ENCODE measurements around the gene DNASE1L1.

DNASE1L1 gene

DNA sequence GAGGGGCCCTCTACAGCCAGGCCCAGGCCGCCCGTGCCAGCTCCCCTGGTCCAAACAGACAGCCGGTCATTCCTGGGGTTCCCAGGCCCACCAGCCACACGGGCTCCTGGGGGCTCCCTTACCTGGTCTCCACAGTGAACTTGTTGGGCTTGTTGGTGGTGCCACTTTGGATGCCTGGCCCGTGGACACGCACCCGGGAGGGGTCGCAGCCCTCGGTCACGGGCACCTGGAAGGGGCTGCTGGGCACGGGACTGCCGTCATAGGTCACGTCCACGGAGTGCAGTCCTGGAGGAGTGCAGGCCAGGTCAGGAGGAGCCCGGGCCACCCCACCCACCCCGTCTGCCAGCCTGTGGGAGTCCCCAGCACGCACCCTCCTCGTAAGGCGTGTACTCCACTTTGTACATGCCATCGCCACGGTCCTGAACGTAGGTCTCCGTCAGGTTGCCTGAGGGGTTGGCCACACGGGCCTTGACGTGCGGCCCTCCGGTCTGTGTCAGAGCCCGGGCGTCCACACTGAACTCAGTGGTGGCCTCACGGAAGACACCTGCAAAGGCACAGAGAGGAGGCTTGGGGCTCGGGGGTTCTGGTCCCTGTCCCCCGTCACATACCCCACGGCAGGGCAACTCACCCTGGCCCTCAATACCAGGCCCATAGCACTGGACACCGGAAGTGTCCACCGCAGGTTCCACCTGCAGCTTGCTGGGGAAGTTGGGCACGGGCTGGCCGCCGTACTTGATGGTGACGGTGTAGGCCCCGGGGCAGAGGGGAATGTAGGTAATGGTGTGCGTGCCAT lies 49.5 kb downstream of the DNASE1L1 start:
- in situ Hi-C loops (cut with MboI; ENCODE audit: low sequenced_read_pairs, unreplicated experiment) = no loop called here
- TF ChIP-seq, protein P1, sequence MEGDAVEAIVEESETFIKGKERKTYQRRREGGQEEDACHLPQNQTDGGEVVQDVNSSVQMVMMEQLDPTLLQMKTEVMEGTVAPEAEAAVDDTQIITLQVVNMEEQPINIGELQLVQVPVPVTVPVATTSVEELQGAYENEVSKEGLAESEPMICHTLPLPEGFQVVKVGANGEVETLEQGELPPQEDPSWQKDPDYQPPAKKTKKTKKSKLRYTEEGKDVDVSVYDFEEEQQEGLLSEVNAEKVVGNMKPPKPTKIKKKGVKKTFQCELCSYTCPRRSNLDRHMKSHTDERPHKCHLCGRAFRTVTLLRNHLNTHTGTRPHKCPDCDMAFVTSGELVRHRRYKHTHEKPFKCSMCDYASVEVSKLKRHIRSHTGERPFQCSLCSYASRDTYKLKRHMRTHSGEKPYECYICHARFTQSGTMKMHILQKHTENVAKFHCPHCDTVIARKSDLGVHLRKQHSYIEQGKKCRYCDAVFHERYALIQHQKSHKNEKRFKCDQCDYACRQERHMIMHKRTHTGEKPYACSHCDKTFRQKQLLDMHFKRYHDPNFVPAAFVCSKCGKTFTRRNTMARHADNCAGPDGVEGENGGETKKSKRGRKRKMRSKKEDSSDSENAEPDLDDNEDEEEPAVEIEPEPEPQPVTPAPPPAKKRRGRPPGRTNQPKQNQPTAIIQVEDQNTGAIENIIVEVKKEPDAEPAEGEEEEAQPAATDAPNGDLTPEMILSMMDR (IDR thresholded peaks at IDR 0.05; ENCODE audit: borderline replicate concordance, control extremely low read depth, extremely low read depth, insufficient read depth, missing control alignments) = no peak
- no peak for DNase-seq (ENCODE audit: low spot score)

DNA sequence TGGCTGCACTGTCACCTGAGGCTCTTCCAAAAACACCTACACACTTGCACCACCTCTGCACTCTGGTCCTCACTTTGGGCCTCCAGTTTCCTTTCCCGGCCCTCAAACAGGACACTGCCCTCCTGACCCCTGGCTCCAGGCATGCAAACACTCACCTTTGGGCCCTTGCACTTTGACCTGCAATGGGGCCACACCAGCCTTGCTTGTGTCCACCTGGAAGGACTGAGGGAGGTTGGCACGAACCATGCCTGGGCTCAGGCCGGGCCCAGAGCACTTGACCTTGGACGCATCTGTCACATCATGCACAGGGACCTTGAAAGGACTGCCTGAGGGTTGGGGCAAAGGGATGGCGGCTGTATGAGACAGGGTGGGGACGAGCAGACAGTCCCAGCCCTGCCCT lies 50.2 kb downstream of the DNASE1L1 start:
- in situ Hi-C loops (cut with MboI; ENCODE audit: low sequenced_read_pairs, unreplicated experiment) = no loop called here
- no peak for DNase-seq (ENCODE audit: low spot score)
- TF ChIP-seq, protein P1 (IDR thresholded peaks at IDR 0.05; ENCODE audit: borderline replicate concordance, control extremely low read depth, extremely low read depth, insufficient read depth, missing control alignments) = no peak

DNA sequence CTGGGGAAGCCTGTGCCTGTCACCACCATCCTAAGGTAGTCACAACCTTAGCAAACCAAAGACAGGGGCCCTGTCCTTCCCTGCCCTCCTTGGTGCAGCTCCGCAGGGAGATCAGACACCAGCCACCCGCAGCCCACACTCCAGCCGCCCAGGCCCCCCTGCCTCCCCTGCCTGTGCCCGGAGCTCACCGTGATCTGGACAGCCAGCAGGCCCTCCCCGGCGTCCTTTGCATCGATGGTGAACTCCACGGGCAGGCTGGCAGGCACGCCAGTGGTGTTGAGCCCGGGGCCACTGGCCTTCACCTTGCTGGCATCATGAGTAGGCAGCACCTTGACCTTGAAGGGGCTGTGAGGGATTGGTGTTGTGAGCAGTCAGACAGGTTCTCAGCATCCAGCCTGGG lies 51.0 kb downstream of the DNASE1L1 start:
- no peak for DNase-seq (ENCODE audit: low spot score)
- in situ Hi-C loops (cut with MboI; ENCODE audit: low sequenced_read_pairs, unreplicated experiment) = no loop called here
- TF ChIP-seq, protein P1 (IDR thresholded peaks at IDR 0.05; ENCODE audit: borderline replicate concordance, control extremely low read depth, extremely low read depth, insufficient read depth, missing control alignments) = no peak

DNA sequence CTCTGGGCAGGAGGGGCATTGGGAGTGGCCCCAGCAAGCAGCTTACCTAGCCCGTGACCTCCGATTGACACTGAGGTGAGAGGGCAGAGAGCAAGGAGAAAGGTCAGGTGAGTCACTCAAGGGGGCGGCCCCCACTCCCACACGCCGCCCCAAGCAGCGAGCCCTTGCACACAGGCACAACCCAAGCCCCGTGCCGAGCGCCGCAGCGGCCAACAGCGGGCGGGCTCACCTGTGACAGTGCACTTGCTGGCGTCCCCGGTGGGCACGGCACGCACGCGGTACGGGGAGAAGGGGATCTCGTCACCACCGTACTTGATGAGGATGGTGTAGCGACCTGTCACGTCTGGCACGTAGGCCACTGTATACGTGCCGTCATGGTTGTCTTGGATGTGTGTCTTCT lies 51.8 kb downstream of the DNASE1L1 start:
- TF ChIP-seq, protein P1 (IDR thresholded peaks at IDR 0.05; ENCODE audit: borderline replicate concordance, control extremely low read depth, extremely low read depth, insufficient read depth, missing control alignments) = no peak
- no peak for DNase-seq (ENCODE audit: low spot score)
- in situ Hi-C loops (cut with MboI; ENCODE audit: low sequenced_read_pairs, unreplicated experiment) = no loop called here

DNA sequence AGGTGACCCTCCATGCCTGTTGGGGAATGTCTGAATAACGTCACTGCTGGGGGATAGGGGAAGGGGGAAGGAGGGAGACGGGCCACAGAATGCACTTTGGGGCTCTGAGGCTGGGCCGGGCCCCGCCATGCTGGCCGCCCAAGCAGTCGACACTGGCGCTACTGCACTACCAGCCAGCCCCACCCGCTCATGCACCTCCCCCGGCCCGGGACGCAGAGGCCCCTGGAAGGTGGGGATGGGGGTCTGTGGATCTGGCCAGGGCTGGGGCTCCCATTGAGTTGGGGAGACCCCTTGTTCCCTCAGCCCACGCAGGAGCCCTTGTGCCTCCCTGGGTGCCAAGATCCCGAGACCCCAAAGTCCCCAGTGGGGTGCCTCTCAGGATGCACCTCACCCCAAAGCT lies 52.5 kb downstream of the DNASE1L1 start:
- TF ChIP-seq, protein P1 (IDR thresholded peaks at IDR 0.05; ENCODE audit: borderline replicate concordance, control extremely low read depth, extremely low read depth, insufficient read depth, missing control alignments) = no peak

DNA sequence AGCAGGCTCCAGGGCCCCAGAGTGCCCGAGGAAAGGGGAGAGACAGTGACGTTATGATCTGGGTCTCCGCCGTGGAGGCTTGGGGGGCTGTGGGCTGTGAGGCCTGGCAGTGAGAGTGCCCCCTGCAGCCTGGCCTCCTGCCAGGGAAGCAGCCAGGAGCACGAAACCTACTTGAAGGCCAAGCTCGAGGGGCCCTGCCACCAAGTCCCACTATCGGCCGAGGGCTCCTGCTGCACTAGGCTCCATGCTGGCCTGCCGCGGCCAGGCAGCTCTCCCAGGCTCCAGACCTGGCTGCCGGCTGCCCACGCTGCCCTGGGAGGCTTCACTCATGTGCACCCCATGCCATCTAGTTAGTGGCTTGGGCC lies 53.3 kb downstream of the DNASE1L1 start:
- TF ChIP-seq, protein P1 (IDR thresholded peaks at IDR 0.05; ENCODE audit: borderline replicate concordance, control extremely low read depth, extremely low read depth, insufficient read depth, missing control alignments) = no peak
- in situ Hi-C loops (cut with MboI; ENCODE audit: low sequenced_read_pairs, unreplicated experiment) = no loop called here
- DNase-seq (ENCODE audit: low spot score) = no peak

More for the DNA sequence above, 52.5 kb downstream of the DNASE1L1 start:
- DNase-seq (ENCODE audit: low spot score) = no peak
- in situ Hi-C loops (cut with MboI; ENCODE audit: low sequenced_read_pairs, unreplicated experiment) = no loop called here
